Progenitor cell of endocrine pancreas (in vitro differentiated cells): ENCODE data around the gene ASCC2. TPM values are rescaled to one million over a fixed set of nuclear protein-coding genes. Genes with fewer than 3 reads are reported as not detected.

Experiments used
- DNase-seq: peaks from one replicate; pipeline ENCODE4 v3.0.0; 2021; ENCODE audit warnings: low spot score; ENCODE audit not compliant: unreplicated experiment
- H3K27ac Mint-ChIP-seq: 2 replicates; pipeline ENCODE4 v1.8.0; 2021; ENCODE audit warnings: mild to moderate bottlenecking, moderate library complexity, mixed read lengths
- H3K27me3 Mint-ChIP-seq: 2 replicates; pipeline ENCODE4 v1.8.0; 2021; ENCODE audit warnings: mixed read lengths
- H3K36me3 Mint-ChIP-seq: 2 replicates; pipeline ENCODE4 v1.8.0; 2022; ENCODE audit warnings: mixed read lengths; ENCODE audit not compliant: insufficient read depth
- H3K4me1 Mint-ChIP-seq: 2 replicates; pipeline ENCODE4 v1.8.0; 2021; ENCODE audit warnings: low read depth, mixed read lengths
- H3K4me3 Mint-ChIP-seq: 2 replicates; pipeline ENCODE4 v1.8.0; 2021; ENCODE audit warnings: low read depth, mild to moderate bottlenecking, moderate library complexity, mixed read lengths
- H3K9me3 Mint-ChIP-seq: 2 replicates; pipeline ENCODE4 v1.8.0; 2021; ENCODE audit warnings: low read depth, mixed read lengths
- CTCF ChIP-seq: fragments of 200-600 bp; sonication (generic); IDR thresholded peaks from one replicate; pipeline ENCODE4 v1.5.0; 2021; ENCODE audit warnings: antibody characterized with exemption, mild to moderate bottlenecking; ENCODE audit not compliant: unreplicated experiment
- total RNA-seq: library from RNA; stranded (reverse); gene quantifications from 2 replicates; pipeline ENCODE4 v1.2.1, GENCODE V29; 2021

Gene ASCC2
- total RNA-seq, 1 donor from 2014 or later: 56.1 TPM

DNA sequence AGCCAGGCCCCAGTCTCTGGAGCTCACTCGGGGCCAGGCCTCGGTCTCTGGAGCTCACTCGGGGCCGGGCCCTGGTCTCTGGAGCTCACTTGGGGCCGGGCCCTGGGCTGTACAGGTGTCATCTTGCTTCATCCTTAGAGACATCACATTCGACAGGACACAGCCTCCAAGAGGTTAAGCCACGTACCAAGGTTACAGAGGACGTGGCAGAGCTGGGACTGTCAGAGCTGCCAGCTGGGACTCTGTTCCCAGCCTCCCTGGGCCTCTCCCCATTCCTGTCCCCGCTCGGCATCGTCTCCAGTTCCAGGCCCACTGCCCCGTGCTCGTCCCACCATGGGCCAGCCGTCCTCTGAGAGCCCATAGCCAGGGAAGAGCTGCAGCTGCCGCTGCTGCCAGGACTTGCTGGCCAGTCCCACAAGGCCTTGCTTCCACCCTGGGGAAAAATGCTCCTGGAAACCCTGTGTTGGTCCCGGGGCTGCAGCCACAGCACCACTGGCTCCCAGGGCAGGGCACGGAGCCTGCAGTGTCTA is 98.7 kb downstream of the ASCC2 start:
- Mint-ChIP-seq H3K36me3 (peaks cover 3% of the 10 kb centered on the region), H3K9me3 (no peaks in the 10 kb centered on the region), H3K27ac (no peak overlapping the region), H3K4me1 (no peaks in the 10 kb centered on the region), H3K27me3 (no peaks in the 10 kb centered on the region), H3K4me3 (no peak overlapping the region)
- DNase-seq: no peak
- no peak for TF ChIP-seq CTCF

Other genes starting within 250 kb of the ASCC2 start
- 36.6 and 37.1 TPM in 2 replicates for gene NF2, start 234.6 kb downstream of the ASCC2 start, total RNA-seq
- 0.12 TPM in 1 of 2 replicates, not detected in the other for gene CABP7, start 118.3 kb downstream of the ASCC2 start, total RNA-seq
- 21.1 and 21.2 TPM in 2 replicates for gene ZMAT5, start 71.3 kb downstream of the ASCC2 start, total RNA-seq
- 109 and 120 TPM in 2 replicates for gene UQCR10, start 70.9 kb downstream of the ASCC2 start, total RNA-seq
- gene MTMR3, start 44.9 kb upstream of the ASCC2 start, total RNA-seq: 50.2 and 51.0 TPM in 2 replicates
- gene HORMAD2, start 242.2 kb upstream of the ASCC2 start, total RNA-seq: not detected in 2 replicates